Keratinocyte (primary cell): ENCODE data around the gene TMEM132D. TPM values are rescaled to one million over a fixed set of nuclear protein-coding genes. Genes with fewer than 3 reads are reported as not detected.

Experiments used
- DNase-seq: peaks from one replicate; pipeline ENCODE4 v3.0.0-alpha.2; 2011; ENCODE audit warnings: low read depth, missing footprints, low spot score
- FAIRE-seq: peaks from 2 replicates; lab custom pipeline; 2011; peaks lifted over from hg19 to GRCh38; lab: Jason Lieb, UNC
- H2AFZ ChIP-seq: 2 replicates; pipeline ENCODE4 v1.6.0; 2012; ENCODE audit warnings: low read length, control low read depth, inconsistent platforms; ENCODE audit not compliant: control insufficient read depth
- H3K27ac ChIP-seq: 2 replicates; pipeline ENCODE4 v1.5.1; 2011; ENCODE audit warnings: low read length; ENCODE audit not compliant: control insufficient read depth, insufficient read depth
- H3K27me3 ChIP-seq: 3 replicates; pipeline ENCODE4 v1.6.0; 2011; ENCODE audit warnings: low read length; ENCODE audit not compliant: control insufficient read depth, insufficient read depth; ENCODE audit errors: extremely low read depth
- H3K36me3 ChIP-seq, 2 experiments: 2 replicates in 1 of 2; 3 replicates in 1 of 2; pipeline ENCODE4 v1.5.1; 2011; ENCODE audit warnings: low read length in 2 of 2, mild to moderate bottlenecking in 1 of 2; ENCODE audit not compliant: control insufficient read depth in 2 of 2, insufficient read depth in 2 of 2; ENCODE audit errors: extremely low read depth in 1 of 2
- H3K4me1 ChIP-seq: 3 replicates; pipeline ENCODE4 v1.5.1; 2011; ENCODE audit warnings: low read length; ENCODE audit not compliant: control insufficient read depth, insufficient read depth; ENCODE audit errors: extremely low read depth
- H3K4me2 ChIP-seq: 3 replicates; pipeline ENCODE4 v1.6.0; 2011; ENCODE audit warnings: low read depth, low read length; ENCODE audit not compliant: control insufficient read depth, insufficient read depth; ENCODE audit errors: extremely low read depth
- H3K4me3 ChIP-seq, 3 experiments: fragments of 200-600 bp in 1 of 3; sonication (generic) in 1 of 3; 2 replicates in 2 of 3; 3 replicates in 1 of 3; pipeline ENCODE4 v1.5.1; 2011 to 2016; ENCODE audit warnings: low read length in 3 of 3, mild to moderate bottlenecking in 3 of 3, control low read depth in 2 of 3, inconsistent platforms in 1 of 3, low read depth in 1 of 3, mixed read lengths in 1 of 3, mixed run types in 1 of 3, moderate library complexity in 1 of 3; ENCODE audit not compliant: control insufficient read depth in 2 of 3, insufficient read depth in 2 of 3; ENCODE audit errors: extremely low read depth in 1 of 3
- H3K79me2 ChIP-seq: 2 replicates; pipeline ENCODE4 v1.6.0; 2012; ENCODE audit warnings: low read length; ENCODE audit not compliant: control insufficient read depth, insufficient read depth
- H3K9ac ChIP-seq: 3 replicates; pipeline ENCODE4 v1.6.0; 2011; ENCODE audit warnings: low read length; ENCODE audit not compliant: control insufficient read depth, insufficient read depth; ENCODE audit errors: extremely low read depth
- H3K9me1 ChIP-seq: 3 replicates; pipeline ENCODE4 v1.6.0; 2011; ENCODE audit warnings: low read length; ENCODE audit not compliant: control insufficient read depth, insufficient read depth; ENCODE audit errors: extremely low read depth
- H3K9me3 ChIP-seq: 2 replicates; pipeline ENCODE4 v1.5.1; 2012; ENCODE audit warnings: low read depth, low read length; ENCODE audit not compliant: control insufficient read depth
- H4K20me1 ChIP-seq: 3 replicates; pipeline ENCODE4 v1.6.0; 2011; ENCODE audit warnings: low read length; ENCODE audit not compliant: control insufficient read depth, insufficient read depth; ENCODE audit errors: extremely low read depth
- EZH2 ChIP-seq: IDR thresholded peaks from one replicate; pipeline ENCODE4 v1.6.1; 2012; ENCODE audit warnings: inconsistent platforms, mild to moderate bottlenecking, low read length, moderate library complexity
- dilution Hi-C: fragments of 300-500 bp; cut with MboI; formaldehyde crosslinking; loops from one replicate; pipeline ENCODE4 v1.7.0; 2020; ENCODE audit warnings: low sequenced_read_pairs; ENCODE audit not compliant: extremely low pct_ligation_motif_present
- polyA plus RNA-seq, 5 experiments: library from polyadenylated mRNA; depleted of rRNA in 3 of 5; stranded (reverse) in 3 of 5; stranded (forward) in 1 of 5; unstranded in 1 of 5; fragments of >200 nt; gene quantifications; 1 replicate in 1 of 5; 2 replicates in 3 of 5; 3 replicates in 1 of 5; pipeline versions ENCODE4 v1.2.1 to v1.2.3, GENCODE V29; 2011 to 2012; ENCODE audit warnings: missing spikeins in 2 of 5, low read depth in 1 of 5, low replicate concordance in 1 of 5
- TF ChIP-seq, protein P1 (sequence below), 3 experiments: IDR thresholded peaks in 1 of 3; conservative IDR thresholded peaks in 1 of 3; optimal IDR thresholded peaks in 1 of 3; 2 replicates in 2 of 3; 3 replicates in 1 of 3; pipeline versions ENCODE3 to v1.5.1; 2011; ENCODE audit warnings: low read length in 3 of 3, mild to moderate bottlenecking in 3 of 3, moderate library complexity in 2 of 3, control low read depth in 1 of 3, inconsistent platforms in 1 of 3; ENCODE audit not compliant: insufficient read depth in 2 of 3; ENCODE audit errors: extremely low read depth in 1 of 3

Gene TMEM132D
- polyA plus RNA-seq, 1 donor (not counting 4 experiments of a cell fraction or from before 2014, with no cell fraction given) = not detected

DNA sequence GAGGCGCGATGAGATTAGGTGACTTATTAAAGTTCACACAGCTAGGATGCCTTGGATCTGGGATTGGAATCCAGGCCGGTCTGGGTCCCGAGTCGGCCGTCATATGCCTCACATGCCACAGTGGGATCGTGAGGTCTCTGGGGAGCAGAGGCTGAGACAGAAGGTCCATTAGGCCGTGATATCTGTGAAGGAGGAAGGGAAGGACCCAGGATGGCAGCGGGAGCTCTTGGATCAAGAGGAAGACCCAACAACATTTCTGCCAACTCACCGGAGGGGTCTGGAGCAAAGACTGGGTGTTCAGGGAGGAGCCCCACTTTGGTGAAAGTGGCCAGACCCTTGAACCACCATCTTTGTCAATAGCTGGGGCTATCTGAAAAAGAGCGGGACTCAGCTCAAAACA is 807.6 kb downstream of the TMEM132D start:
- Histone ChIP-seq H3K9me3 (peaks cover 2% of the 10 kb centered on the region), H3K27me3 (no peaks in the 10 kb centered on the region), H2AFZ (no peak overlapping the region), H3K36me3 (no peaks in the 10 kb centered on the region), H3K4me3 (no peak overlapping the region), H3K9me1 (no peaks in the 10 kb centered on the region), H3K4me2 (no peak overlapping the region), H3K27ac (no peak overlapping the region), H3K4me1 (no peaks in the 10 kb centered on the region), H4K20me1 (no peaks in the 10 kb centered on the region), H3K9ac (no peak overlapping the region), H3K79me2 (no peaks in the 10 kb centered on the region)
- DNase-seq (no peak), FAIRE-seq (no peak)
- TF ChIP-seq, protein P1, sequence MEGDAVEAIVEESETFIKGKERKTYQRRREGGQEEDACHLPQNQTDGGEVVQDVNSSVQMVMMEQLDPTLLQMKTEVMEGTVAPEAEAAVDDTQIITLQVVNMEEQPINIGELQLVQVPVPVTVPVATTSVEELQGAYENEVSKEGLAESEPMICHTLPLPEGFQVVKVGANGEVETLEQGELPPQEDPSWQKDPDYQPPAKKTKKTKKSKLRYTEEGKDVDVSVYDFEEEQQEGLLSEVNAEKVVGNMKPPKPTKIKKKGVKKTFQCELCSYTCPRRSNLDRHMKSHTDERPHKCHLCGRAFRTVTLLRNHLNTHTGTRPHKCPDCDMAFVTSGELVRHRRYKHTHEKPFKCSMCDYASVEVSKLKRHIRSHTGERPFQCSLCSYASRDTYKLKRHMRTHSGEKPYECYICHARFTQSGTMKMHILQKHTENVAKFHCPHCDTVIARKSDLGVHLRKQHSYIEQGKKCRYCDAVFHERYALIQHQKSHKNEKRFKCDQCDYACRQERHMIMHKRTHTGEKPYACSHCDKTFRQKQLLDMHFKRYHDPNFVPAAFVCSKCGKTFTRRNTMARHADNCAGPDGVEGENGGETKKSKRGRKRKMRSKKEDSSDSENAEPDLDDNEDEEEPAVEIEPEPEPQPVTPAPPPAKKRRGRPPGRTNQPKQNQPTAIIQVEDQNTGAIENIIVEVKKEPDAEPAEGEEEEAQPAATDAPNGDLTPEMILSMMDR (optimal IDR thresholded peaks at IDR 0.05 in 1 of 3, IDR thresholded peaks at IDR 0.05 in 1 of 3, conservative IDR thresholded peaks at IDR 0.05 in 1 of 3; ENCODE audit: extremely low read depth in 1 of 3, insufficient read depth in 2 of 3, low read length in 3 of 3) = no peak
- no peak for TF ChIP-seq EZH2
- dilution Hi-C loops = no loop called here

DNA sequence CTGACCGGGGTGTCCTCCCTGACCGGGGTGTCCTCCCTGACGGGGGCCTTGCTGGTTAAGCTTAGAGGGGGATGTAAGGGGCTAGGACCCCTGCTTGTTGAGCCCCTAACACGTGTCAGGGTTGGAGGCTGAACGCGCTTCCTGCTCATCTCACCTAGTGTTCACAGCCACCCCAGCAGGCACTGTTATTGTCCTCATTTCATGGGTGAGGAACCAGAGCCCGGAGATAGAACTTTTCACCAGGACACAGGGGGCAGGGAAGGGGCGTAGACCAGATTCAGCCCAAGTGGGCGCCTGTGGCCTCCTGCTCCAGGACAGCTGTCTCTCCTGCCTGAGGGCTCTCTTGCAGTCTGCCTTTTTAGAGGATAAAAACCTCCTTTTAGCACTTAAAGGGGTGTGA is 814.2 kb downstream of the TMEM132D start:
- Histone ChIP-seq H3K27me3 (no peaks in the 10 kb centered on the region), H3K79me2 (no peaks in the 10 kb centered on the region), H3K36me3 (no peaks in the 10 kb centered on the region), H3K9ac (no peak overlapping the region), H3K4me1 (no peaks in the 10 kb centered on the region), H3K4me2 (no peak overlapping the region), H2AFZ (no peak overlapping the region), H4K20me1 (no peaks in the 10 kb centered on the region), H3K9me1 (no peaks in the 10 kb centered on the region), H3K9me3 (peaks cover 2% of the 10 kb centered on the region), H3K27ac (no peak overlapping the region), H3K4me3 (no peak overlapping the region)
- TF ChIP-seq, protein P1 (optimal IDR thresholded peaks at IDR 0.05 in 1 of 3, IDR thresholded peaks at IDR 0.05 in 1 of 3, conservative IDR thresholded peaks at IDR 0.05 in 1 of 3; ENCODE audit: extremely low read depth in 1 of 3, insufficient read depth in 2 of 3, low read length in 3 of 3) = no peak
- TF ChIP-seq EZH2 = no peak
- DNase-seq (no peak), FAIRE-seq (no peak)
- dilution Hi-C loops = no loop called here
